Left ventricle myocardium superior (tissue), 1 donor: ENCODE results near the gene ATP13A4. TPM values are rescaled to one million over a fixed set of nuclear protein-coding genes. Genes with fewer than 3 reads are reported as not detected.

Experiments
- ATAC-seq: fragments of 200-7000 bp; cut with Tn5 transposase; one replicate; pipeline ENCODE4 v1.9.1; 2020; ENCODE audit warnings: mild to moderate bottlenecking, moderate library complexity
- DNase-seq: peaks from one replicate; pipeline ENCODE4 v3.0.0-alpha.2; 2020
- intact Hi-C: fragments of 100-400 bp; cut with micrococcal nuclease; formaldehyde crosslinking; loops from one replicate; pipeline ENCODE4 v1.11.0; 2022
- total RNA-seq: library from RNA; stranded (reverse); fragmentation: NEBNext Ultra II Directional; extraction: Animal tissue kit (Norgen Biotek cat#: 25700); gene quantifications from one replicate; pipeline ENCODE4 v1.2.1, GENCODE V29; 2021
- donor health status: DM: no; HTN: yes; CAD: no; lungs with severe emphysema.

Gene ATP13A4
- total RNA-seq, 1 donor from 2014 or later: 0.64 TPM

GRCh38 chr3:193451902-193452301 is 102.8 kb downstream of the ATP13A4 start:
- no peak for ATAC-seq
- intact Hi-C loops: no loop called here
- DNase-seq: no peak

- no peak for DNase-seq
- intact Hi-C loops: no loop called here
- ATAC-seq: no peak
Observed at GRCh38 chr3:193446965-193447602, 107.6 kb downstream of the ATP13A4 start.

GRCh38 chr3:193439423-193439822 is 115.3 kb downstream of the ATP13A4 start:
- intact Hi-C loops: no loop called here
- ATAC-seq: no peak
- DNase-seq: no peak

- intact Hi-C loops: no loop called here
- ATAC-seq: no peak
- no peak for DNase-seq
Observed at GRCh38 chr3:193418576-193419373, 135.9 kb downstream of the ATP13A4 start.

- intact Hi-C loops: no loop called here
- no peak for DNase-seq
- no peak for ATAC-seq
Observed at GRCh38 chr3:193416629-193417028, 138.1 kb downstream of the ATP13A4 start.

GRCh38 chr3:193407688-193408087 is 147.0 kb downstream of the ATP13A4 start:
- intact Hi-C loops: no loop called here

GRCh38 chr3:193407112-193407511 is 147.6 kb downstream of the ATP13A4 start:
- no peak for DNase-seq
- ATAC-seq: no peak
- intact Hi-C loops: no loop called here

More at GRCh38 chr3:193407688-193408087, 147.0 kb downstream of the ATP13A4 start:
- ATAC-seq (no peak), DNase-seq (no peak)

GRCh38 chr3:193403307-193403706 is 151.4 kb downstream of the ATP13A4 start:
- intact Hi-C loops: no loop called here
- ATAC-seq: no peak

GRCh38 chr3:193400304-193400703 is 154.4 kb downstream of the ATP13A4 start:
- intact Hi-C loops: no loop called here
- no peak for ATAC-seq
- no peak for DNase-seq

More at GRCh38 chr3:193403307-193403706, 151.4 kb downstream of the ATP13A4 start:
- no peak for DNase-seq

- intact Hi-C loops: no loop called here
- DNase-seq: no peak
- peak; percentile 41 for ATAC-seq
Observed at GRCh38 chr3:193396451-193397244, 158.0 kb downstream of the ATP13A4 start.

- intact Hi-C loops: no loop called here
- ATAC-seq (no peak), DNase-seq (no peak)
Observed at GRCh38 chr3:193391902-193392301, 162.8 kb downstream of the ATP13A4 start.

- intact Hi-C loops: no loop called here
- no peak for ATAC-seq
Observed at GRCh38 chr3:193389335-193389734, 165.4 kb downstream of the ATP13A4 start.

GRCh38 chr3:193388361-193388760 is 166.3 kb downstream of the ATP13A4 start:
- intact Hi-C loops: no loop called here
- ATAC-seq: no peak

More at GRCh38 chr3:193389335-193389734, 165.4 kb downstream of the ATP13A4 start:
- no peak for DNase-seq

GRCh38 chr3:193387596-193387995 is 167.1 kb downstream of the ATP13A4 start:
- no peak for DNase-seq
- no peak for ATAC-seq
- intact Hi-C loops: no loop called here

More at GRCh38 chr3:193388361-193388760, 166.3 kb downstream of the ATP13A4 start:
- DNase-seq: no peak

- ATAC-seq: no peak
- no peak for DNase-seq
- intact Hi-C loops: no loop called here
Observed at GRCh38 chr3:193378706-193379105, 176.0 kb downstream of the ATP13A4 start, which contains the start of gene ATP13A5. Gene ATP13A5, minus strand, starts transcription at chr3:193378753. Its CDS starts 28 bp downstream, at chr3:193378725.

GRCh38 chr3:193377591-193377990 is 177.1 kb downstream of the ATP13A4 start:
- ATAC-seq (no peak), DNase-seq (no peak)
- intact Hi-C loops: no loop called here

- intact Hi-C loops: no loop called here
- no peak for DNase-seq
Observed at GRCh38 chr3:193375614-193376013, 179.1 kb downstream of the ATP13A4 start.

GRCh38 chr3:193372783-193373182 is 181.9 kb downstream of the ATP13A4 start:
- DNase-seq: no peak
- intact Hi-C loops: no loop called here
- ATAC-seq: no peak

More at GRCh38 chr3:193375614-193376013, 179.1 kb downstream of the ATP13A4 start:
- no peak for ATAC-seq

- ATAC-seq (no peak), DNase-seq (no peak)
- intact Hi-C loops: no loop called here
Observed at GRCh38 chr3:193367868-193368267, 186.8 kb downstream of the ATP13A4 start.

GRCh38 chr3:193357291-193357690 is 197.4 kb downstream of the ATP13A4 start:
- intact Hi-C loops: no loop called here
- no peak for DNase-seq

More at GRCh38 chr3:193357291-193357690, 197.4 kb downstream of the ATP13A4 start:
- no peak for ATAC-seq
